ENCODE results near the gene SLFN5. TPM values are rescaled to one million over a fixed set of nuclear protein-coding genes. Genes with fewer than 3 reads are reported as not detected.

Gene SLFN5
- polyA plus RNA-seq, 1 of the 3 experiments (the other 2 are of a cell fraction), result 1.4 TPM

GRCh38 chr17:35257208-35257659 lies 14.4 kb downstream of the SLFN5 start (continued):
- TF ChIP-seq USF1 (IDR thresholded peaks at IDR 0.05; ENCODE audit: borderline replicate concordance, low read depth), result no peak
- TF ChIP-seq NFIC (IDR thresholded peaks at IDR 0.05; ENCODE audit: borderline replicate concordance), result peak; percentile 98
- TF ChIP-seq YY1 (IDR thresholded peaks at IDR 0.05; ENCODE audit: low read depth), result no peak
- TF ChIP-seq REST (IDR thresholded peaks at IDR 0.05; ENCODE audit: low read depth, low read length), result no peak
- TF ChIP-seq NRF1 (IDR thresholded peaks at IDR 0.05; ENCODE audit: low read depth, low read length), result no peak

- Histone ChIP-seq H3K9me2 (no peaks in the 10 kb centered on the region), H3K4me2 (no peak overlapping the region), H3K36me3 (replicated peaks in 1 of 2; ENCODE audit: control insufficient read depth in 1 of 2, insufficient read depth in 2 of 2, low read length in 1 of 2) (peaks cover 0 to 26% of the 10 kb centered on the region in 2 experiments), H3K4me1 (ENCODE audit: control insufficient read depth in 1 of 2, insufficient read depth in 2 of 2, low read depth in 1 of 2, low read length in 1 of 2) (no peaks in the 10 kb centered on the region), H2AFZ (ENCODE audit: low read depth) (no peak overlapping the region), H3K9me3 (no peaks in the 10 kb centered on the region), H3F3A (replicated peaks; ENCODE audit: insufficient read depth) (peaks cover 16% of the 10 kb centered on the region), H3K27ac (ENCODE audit: low read depth in 2 of 2, low read length in 1 of 2) (no peak overlapping the region), H3K4me3 (ENCODE audit: low read depth in 2 of 2, low read length in 1 of 2) (no peak overlapping the region), H3K9ac (no peak overlapping the region), H4K20me1 (ENCODE audit: insufficient read depth) (peaks cover 23% of the 10 kb centered on the region), H3K27me3 (ENCODE audit: insufficient read depth) (no peaks in the 10 kb centered on the region), H3K79me2 (ENCODE audit: insufficient read depth) (no peaks in the 10 kb centered on the region)
- ChIA-PET POLR2A (no interaction called here), CTCF (no interaction called here)
- TF ChIP-seq ELF1 (IDR thresholded peaks at IDR 0.05) (no peak), PBX3 (IDR thresholded peaks at IDR 0.05) (no peak), ZBTB33 (IDR thresholded peaks at IDR 0.05; ENCODE audit: borderline replicate concordance, low read depth) (no peak), EP300 (IDR thresholded peaks at IDR 0.05; ENCODE audit: borderline replicate concordance in 1 of 2, low read depth in 1 of 2, low read length in 1 of 2) (no peak)
- no peak for DNase-seq
- WGBS (ENCODE audit: low lambda C conversion rate), result 78% methylated on average over 6 of the region's 6 CpGs
Observed at GRCh38 chr17:35259001-35259400, 16.1 kb downstream of the SLFN5 start.

Data from SK-N-SH (cell line).